GM13977 (cell line): ENCODE measurements around the gene EDN2.

Source experiments
- DNase-seq: peaks from one replicate; pipeline ENCODE4 v3.0.0; 2012; ENCODE audit warnings: low spot score
- CTCF ChIP-seq: IDR thresholded peaks from 2 replicates; pipeline ENCODE4 v1.5.1; 2012; ENCODE audit warnings: mild to moderate bottlenecking, control low read depth; ENCODE audit not compliant: insufficient read depth; ENCODE audit errors: extremely low read depth, missing control alignments
- in situ Hi-C: fragments of 300-500 bp; cut with MboI; formaldehyde crosslinking; loops from one replicate; pipeline ENCODE4 v1.12.0; 2022; ENCODE audit warnings: low sequenced_read_pairs, low pct_unique_long_range_greater_than_20kb, mixed read lengths, inconsistent platforms; ENCODE audit not compliant: unreplicated experiment

Gene EDN2

DNA sequence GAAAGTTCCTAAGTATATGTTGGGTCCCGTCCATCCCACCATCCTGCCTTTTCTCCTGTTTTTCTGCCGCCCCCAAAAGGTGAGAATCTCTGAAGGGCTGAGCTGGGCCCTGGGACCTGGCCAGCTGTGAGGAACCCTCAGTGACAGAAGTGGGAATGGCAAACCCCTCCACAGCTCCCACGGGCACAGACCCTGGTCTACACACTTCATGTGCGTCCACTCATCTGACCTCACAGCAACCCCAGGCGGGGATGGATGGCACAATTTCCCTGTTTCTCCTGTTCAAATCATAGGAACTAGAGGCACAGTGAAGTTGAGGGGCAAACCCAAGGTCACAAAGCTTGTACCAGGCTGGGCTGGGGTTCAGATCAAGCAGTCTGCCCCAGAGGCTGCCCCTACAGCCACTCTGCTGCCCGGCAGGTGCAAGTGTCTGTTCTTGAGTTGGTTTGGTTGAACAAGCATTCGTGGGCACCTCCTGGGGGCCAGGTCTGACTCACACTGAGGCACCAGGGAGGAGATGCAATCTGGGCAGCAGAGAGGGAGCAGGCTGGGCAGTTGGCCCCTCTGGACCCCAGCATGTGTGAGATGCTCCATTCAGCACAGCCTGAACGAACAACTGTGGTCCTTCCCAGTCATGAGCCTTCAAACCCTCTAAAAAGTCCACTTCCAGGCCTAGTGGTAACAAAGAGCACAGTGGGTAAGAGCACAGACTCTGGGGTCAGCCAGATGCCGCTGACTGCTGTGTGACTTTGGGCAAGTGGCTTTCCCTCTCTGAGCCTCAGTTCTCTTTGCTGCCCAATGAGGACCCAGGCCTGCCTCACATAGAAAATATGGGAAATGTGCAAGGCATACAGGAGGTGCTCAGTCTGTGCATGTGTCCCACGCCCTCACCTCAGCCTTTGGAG is 4.0 kb downstream of the EDN2 start:
- no peak for DNase-seq
- no peak for TF ChIP-seq CTCF
- in situ Hi-C loops, result no loop called here

DNA sequence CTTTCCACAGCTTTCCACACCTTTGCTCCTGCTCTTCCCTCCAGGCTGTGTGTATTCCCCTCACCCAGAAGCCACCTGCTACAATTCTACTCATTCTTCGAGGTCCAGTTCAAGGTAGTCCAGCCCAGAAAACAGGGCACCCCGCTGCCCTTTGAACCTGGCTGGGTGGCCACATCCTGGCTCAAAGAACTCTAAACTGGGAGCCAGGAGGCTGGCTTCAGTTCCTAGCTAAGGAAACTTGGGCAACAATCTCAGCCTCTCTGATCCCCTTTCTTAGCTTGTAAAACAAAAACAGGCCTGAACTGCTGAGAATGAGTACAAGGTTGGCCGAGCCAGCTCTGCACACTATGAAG is 4.7 kb downstream of the EDN2 start:
- DNase-seq, result no peak
- in situ Hi-C loops, result no loop called here
- no peak for TF ChIP-seq CTCF

GRCh38 chr1:41479000-41479807 is 5.3 kb downstream of the EDN2 start:
- in situ Hi-C loops, result no loop called here
- DNase-seq, result no peak

GRCh38 chr1:41478118-41478748 is 6.2 kb downstream of the EDN2 start:
- in situ Hi-C loops, result no loop called here
- no peak for DNase-seq
- TF ChIP-seq CTCF, result no peak

More at GRCh38 chr1:41479000-41479807, 5.3 kb downstream of the EDN2 start:
- no peak for TF ChIP-seq CTCF

DNA sequence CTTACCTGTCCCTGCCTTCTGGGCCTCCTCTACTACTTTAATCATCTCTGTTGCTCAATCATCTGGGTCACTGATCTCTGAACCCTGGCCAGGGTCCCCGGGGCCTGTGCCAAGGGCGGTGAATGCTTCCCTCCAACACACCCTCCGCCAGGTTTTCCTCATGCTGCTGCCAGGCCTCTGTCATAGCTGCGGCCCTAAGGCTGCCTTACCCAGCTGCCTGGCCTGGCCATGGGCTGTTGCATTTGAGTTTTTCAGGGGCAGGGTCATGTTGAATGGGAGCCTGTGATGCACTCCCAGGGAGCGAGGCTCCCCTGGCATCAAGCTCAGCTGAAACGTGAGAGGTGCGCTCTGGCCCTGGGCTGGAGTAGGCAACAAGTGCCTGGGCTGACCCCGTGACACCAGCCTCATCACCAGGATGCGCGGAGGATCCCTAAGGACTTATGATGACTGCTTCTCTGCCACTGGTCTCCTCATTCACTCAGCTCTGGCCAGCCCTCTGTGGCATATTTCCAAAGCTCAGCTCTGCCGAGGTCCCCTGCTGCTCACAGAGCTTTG is 7.6 kb downstream of the EDN2 start:
- in situ Hi-C loops, result no loop called here
- DNase-seq, result no peak
- TF ChIP-seq CTCF, result no peak
